IMR-90 (cell line): ENCODE results near the gene MGLL. TPM values are rescaled to one million over a fixed set of nuclear protein-coding genes. Genes with fewer than 3 reads are reported as not detected.

ENCODE experiments used
- ATAC-seq: fragments of 200-7000 bp; cut with Tn5 transposase; 2 replicates; pipeline ENCODE4 v1.9.1; 2020; ENCODE audit warnings: low read depth, mild to moderate bottlenecking, moderate library complexity
- BruUV-seq: library from RNA; stranded (reverse); fragments of 400-500 nt; replicated peaks from 2 replicates; lab custom pipeline; 2021; lab: Mats Ljungman, UMichigan
- CTCF ChIA-PET: fragments of 300-600 bp; formaldehyde crosslinking; extraction: SDS; loops from one replicate; lab custom pipeline; 2021; ENCODE audit warnings: antibody characterized with exemption; lab: Yijun Ruan, JAX
- POLR2A ChIA-PET: fragments of 300-600 bp; sonication (Branson Sonifier 250); formaldehyde crosslinking; loops from one replicate; lab custom pipeline; 2022; ENCODE audit warnings: antibody characterized with exemption; ENCODE audit not compliant: unreplicated experiment; lab: Charles Lee
- DNase-seq: peaks from one replicate; pipeline ENCODE4 v3.0.0; 2013
- H2AFZ ChIP-seq: replicated peaks from 2 replicates; pipeline ENCODE3; 2013; ENCODE audit warnings: low read length, mild to moderate bottlenecking; ENCODE audit not compliant: poor library complexity
- H2AK5ac ChIP-seq: 2 replicates; pipeline ENCODE4 v1.6.1; 2013; ENCODE audit warnings: low read depth, low read length, inconsistent platforms
- H2AK9ac ChIP-seq: replicated peaks from 2 replicates; pipeline ENCODE3; 2013; ENCODE audit warnings: mild to moderate bottlenecking, low read depth, low read length, moderate library complexity; ENCODE audit not compliant: poor library complexity
- H2BK120ac ChIP-seq: 2 replicates; pipeline ENCODE4 v1.6.1; 2013; ENCODE audit warnings: low read depth, low read length, inconsistent platforms
- H2BK15ac ChIP-seq: 3 replicates; pipeline ENCODE4 v1.6.1; 2013; ENCODE audit warnings: low read depth, low read length, inconsistent platforms
- H2BK20ac ChIP-seq: 2 replicates; pipeline ENCODE4 v1.6.1; 2013; ENCODE audit warnings: low read depth, mild to moderate bottlenecking, inconsistent platforms, low read length, moderate library complexity
- H2BK5ac ChIP-seq: 2 replicates; pipeline ENCODE4 v1.6.1; 2013; ENCODE audit warnings: mild to moderate bottlenecking, low read depth, low read length, inconsistent platforms; ENCODE audit not compliant: poor library complexity, severe bottlenecking
- H3K14ac ChIP-seq: replicated peaks from 2 replicates; pipeline ENCODE4 v1.6.1; 2013; ENCODE audit warnings: low read depth, low read length, inconsistent platforms
- H3K18ac ChIP-seq: 2 replicates; pipeline ENCODE4 v1.6.1; 2013; ENCODE audit warnings: low read depth, low read length, control low read depth
- H3K23ac ChIP-seq: 2 replicates; pipeline ENCODE4 v1.6.1; 2013; ENCODE audit warnings: low read depth, low read length, inconsistent platforms
- H3K27ac ChIP-seq: 2 replicates; pipeline ENCODE4 v1.5.1; 2013; ENCODE audit warnings: mild to moderate bottlenecking, control low read depth, low read length; ENCODE audit not compliant: insufficient read depth
- H3K27me3 ChIP-seq: 2 replicates; pipeline ENCODE4 v1.6.1; 2013; ENCODE audit warnings: low read length; ENCODE audit not compliant: control insufficient read depth, insufficient read depth
- H3K36me3 ChIP-seq: 2 replicates; pipeline ENCODE4 v1.6.1; 2013; ENCODE audit warnings: low read length, mixed read lengths; ENCODE audit not compliant: control insufficient read depth, insufficient read depth
- H3K4ac ChIP-seq: 2 replicates; pipeline ENCODE4 v1.6.1; 2013; ENCODE audit warnings: low read depth, low read length, inconsistent platforms
- H3K4me1 ChIP-seq: 2 replicates; pipeline ENCODE4 v1.6.1; 2013; ENCODE audit warnings: low read length, mixed read lengths; ENCODE audit not compliant: control insufficient read depth, insufficient read depth
- H3K4me2 ChIP-seq: 2 replicates; pipeline ENCODE4 v1.6.1; 2013; ENCODE audit warnings: low read depth, mild to moderate bottlenecking, control low read depth, low read length, moderate library complexity
- H3K4me3 ChIP-seq: 2 replicates; pipeline ENCODE4 v1.5.1; 2013; ENCODE audit warnings: low read depth, mild to moderate bottlenecking, control low read depth, low read length, moderate library complexity; ENCODE audit not compliant: insufficient read depth
- H3K56ac ChIP-seq: 2 replicates; pipeline ENCODE4 v1.6.1; 2013; ENCODE audit warnings: low read length, inconsistent platforms; ENCODE audit not compliant: insufficient read depth; ENCODE audit errors: extremely low read depth
- H3K79me1 ChIP-seq, 2 experiments: 2 replicates each; pipeline ENCODE4 v1.6.1; 2013; ENCODE audit warnings: low read length in 2 of 2, inconsistent platforms in 1 of 2, low read depth in 1 of 2
- H3K9ac ChIP-seq: 2 replicates; pipeline ENCODE4 v1.6.1; 2013; ENCODE audit warnings: low read depth, low read length, control low read depth
- H3K9me1 ChIP-seq: 2 replicates; pipeline ENCODE4 v1.6.1; 2013; ENCODE audit warnings: low read length, inconsistent platforms; ENCODE audit not compliant: insufficient read depth
- H3K9me3 ChIP-seq: 2 replicates; pipeline ENCODE4 v1.6.1; 2013; ENCODE audit warnings: low read length; ENCODE audit not compliant: control insufficient read depth, insufficient read depth
- H4K20me1 ChIP-seq: 2 replicates; pipeline ENCODE4 v1.6.1; 2013; ENCODE audit warnings: low read length, inconsistent platforms; ENCODE audit not compliant: insufficient read depth
- H4K5ac ChIP-seq: 2 replicates; pipeline ENCODE4 v1.6.1; 2013; ENCODE audit warnings: mild to moderate bottlenecking, low read depth, low read length, control low read depth
- H4K8ac ChIP-seq, 2 experiments: 2 replicates each; pipeline ENCODE4 v1.6.1; 2013; ENCODE audit warnings: low read depth in 2 of 2, low read length in 2 of 2, control low read depth in 1 of 2, inconsistent platforms in 1 of 2
- H4K91ac ChIP-seq: 2 replicates; pipeline ENCODE4 v1.6.1; 2013; ENCODE audit warnings: low read depth, low read length, inconsistent platforms; ENCODE audit not compliant: insufficient read depth
- BHLHE40 ChIP-seq: fragments of 150-350 bp; IDR thresholded peaks from 2 replicates; pipeline ENCODE4 v1.6.1; 2016; ENCODE audit warnings: mild to moderate bottlenecking, low read depth, low read length
- CEBPB ChIP-seq: IDR thresholded peaks from 2 replicates; pipeline ENCODE4 v1.6.1; 2012; ENCODE audit warnings: low read depth, low read length, improper control_type of control experiment
- CHD1 ChIP-seq: IDR thresholded peaks from 2 replicates; pipeline ENCODE4 v1.6.1; 2012; ENCODE audit warnings: low read depth, low read length, improper control_type of control experiment
- CTCF ChIP-seq: conservative IDR thresholded peaks from 2 replicates; pipeline ENCODE4 v1.5.1; 2012; ENCODE audit warnings: mild to moderate bottlenecking, low read depth, low read length, improper control_type of control experiment
- ELK1 ChIP-seq: fragments of 150-350 bp; IDR thresholded peaks from 2 replicates; pipeline ENCODE4 v1.6.1; 2016; ENCODE audit warnings: low read depth, mild to moderate bottlenecking, low read length, moderate library complexity, borderline replicate concordance
- FOS ChIP-seq: fragments of 150-350 bp; IDR thresholded peaks from 2 replicates; pipeline ENCODE4 v1.6.1; 2016; ENCODE audit warnings: low read depth, low read length
- MAFK ChIP-seq: IDR thresholded peaks from 2 replicates; pipeline ENCODE4 v1.6.1; 2012; ENCODE audit warnings: low read depth, low read length, improper control_type of control experiment
- MAZ ChIP-seq: IDR thresholded peaks from 2 replicates; pipeline ENCODE4 v1.6.1; 2012; ENCODE audit warnings: low read depth, mild to moderate bottlenecking, low read length, improper control_type of control experiment, moderate library complexity, borderline replicate concordance
- MXI1 ChIP-seq: IDR thresholded peaks from 2 replicates; pipeline ENCODE4 v1.6.1; 2012; ENCODE audit warnings: low read depth, mild to moderate bottlenecking, low read length, moderate library complexity, borderline replicate concordance
- NFE2L2 ChIP-seq: fragments of 150-350 bp; IDR thresholded peaks from 2 replicates; pipeline ENCODE4 v1.6.1; 2016; ENCODE audit warnings: low read depth, mild to moderate bottlenecking, low read length
- POLR2A ChIP-seq: IDR thresholded peaks from 2 replicates; pipeline ENCODE4 v1.6.1; 2012; ENCODE audit warnings: mild to moderate bottlenecking, low read depth, low read length
- RAD21 ChIP-seq: IDR thresholded peaks from 2 replicates; pipeline ENCODE4 v1.6.1; 2012; ENCODE audit warnings: low read length, improper control_type of control experiment
- RCOR1 ChIP-seq: IDR thresholded peaks from 2 replicates; pipeline ENCODE4 v1.6.1; 2012; ENCODE audit warnings: mild to moderate bottlenecking, low read length, improper control_type of control experiment; ENCODE audit not compliant: insufficient replicate concordance
- RFX5 ChIP-seq: IDR thresholded peaks from 2 replicates; pipeline ENCODE4 v1.8.0; 2012; ENCODE audit warnings: low read depth, mild to moderate bottlenecking, low read length, moderate library complexity
- SMC3 ChIP-seq: fragments of 150-350 bp; IDR thresholded peaks from 2 replicates; pipeline ENCODE4 v1.6.1; 2016; ENCODE audit warnings: low read depth, mild to moderate bottlenecking, antibody characterized with exemption, low read length, moderate library complexity
- USF2 ChIP-seq: fragments of 150-350 bp; IDR thresholded peaks from 2 replicates; pipeline ENCODE4 v1.6.1; 2017; ENCODE audit warnings: mild to moderate bottlenecking, antibody characterized with exemption, low read length, low read depth
- WGBS, 2 experiments: methylation state at CpG; one replicate each; pipeline versions ENCODE4 v1.1.5 to v1.1.7; 2013; ENCODE audit warnings: missing lambda C conversion rate in 2 of 2; ENCODE audit not compliant: insufficient read length in 1 of 2; ENCODE audit errors: extremely low coverage in 2 of 2; 5-methylcytosine and 5-hydroxymethylcytosine counted together
- dilution Hi-C: fragments of 300-500 bp; cut with HindIII; formaldehyde crosslinking; loops from one replicate; pipeline ENCODE4 v1.14.3; 2018; ENCODE audit warnings: low sequenced_read_pairs; ENCODE audit not compliant: unreplicated experiment
- in situ Hi-C: fragments of 300-500 bp; cut with MboI; formaldehyde crosslinking; loops from 3 replicates; pipeline ENCODE4 v1.14.3; 2019; ENCODE audit warnings: low sequenced_read_pairs, inconsistent platforms, mixed read lengths
- intact Hi-C: fragments of 100-400 bp; cut with micrococcal nuclease; formaldehyde crosslinking; loops from 2 replicates; pipeline ENCODE4 v1.10.0; 2022
- polyA plus RNA-seq, 3 experiments: library from polyadenylated mRNA; depleted of rRNA; stranded (reverse); fragments of >200 nt; gene quantifications; 2 replicates each; pipeline ENCODE4 v1.2.3, GENCODE V29; 2012; ENCODE audit warnings: low replicate concordance in 1 of 3
- total RNA-seq: library from RNA; depleted of rRNA; stranded (reverse); fragments of >200 nt; gene quantifications from 2 replicates; pipeline ENCODE4 v1.2.3, GENCODE V29; 2012

The MGLL gene
- total and polyA plus RNA-seq, 2 of the 4 experiments (the other 2 are of a cell fraction) = 23.7 to 60.6 TPM

- Histone ChIP-seq H2AK5ac (no peak overlapping the region), H4K20me1 (no peaks in the 10 kb centered on the region), H3K4me2 (no peak overlapping the region), H2BK15ac (no peak overlapping the region), H3K9me3 (no peaks in the 10 kb centered on the region), H2BK5ac (no peak overlapping the region), H3K27ac (no peak overlapping the region), H3K27me3 (no peaks in the 10 kb centered on the region), H3K4me1 (peaks cover 26% of the 10 kb centered on the region), H3K23ac (no peak overlapping the region), H3K36me3 (no peaks in the 10 kb centered on the region), H3K79me1 (peaks cover 0 to 21% of the 10 kb centered on the region in 2 experiments; a peak in 2 of 4 replicates), H3K18ac (no peak overlapping the region), H3K9me1 (peaks cover 28% of the 10 kb centered on the region), H3K56ac (no peak overlapping the region), H2BK120ac (no peak overlapping the region), H2AK9ac (no peak overlapping the region), H3K4me3 (no peak overlapping the region), H3K14ac (no peak overlapping the region), H2AFZ (no peak overlapping the region), H3K9ac (no peak overlapping the region), H3K4ac (no peak overlapping the region), H4K5ac (no peak overlapping the region), H4K91ac (no peak overlapping the region), H2BK20ac (no peak overlapping the region), H4K8ac (no peak overlapping the region)
- no TSS peak for BruUV-seq
- dilution Hi-C loops = no loop called here
- DNase-seq (no peak), ATAC-seq (no peak)
- in situ Hi-C loops = no loop called here
- no peak for TF ChIP-seq MAFK
- TF ChIP-seq CHD1 = no peak
- no peak for TF ChIP-seq MXI1
- no peak for TF ChIP-seq CTCF
- TF ChIP-seq ELK1 = no peak
- TF ChIP-seq POLR2A = no peak
- TF ChIP-seq MAZ = no peak
- no peak for TF ChIP-seq BHLHE40
- TF ChIP-seq FOS = no peak
- TF ChIP-seq USF2 = no peak
- TF ChIP-seq RCOR1 = no peak
- TF ChIP-seq SMC3 = no peak
- TF ChIP-seq RFX5 = no peak
- TF ChIP-seq RAD21 = no peak
- TF ChIP-seq NFE2L2 = no peak
- TF ChIP-seq CEBPB = no peak
- 98 to 100% methylated on average over 3 of the region's 4 CpGs for WGBS, 2 experiments
- CTCF ChIA-PET = no interaction called here
- intact Hi-C loops = no loop called here
- POLR2A ChIA-PET = no interaction called here
Measured at GRCh38 chr3:127685708-127686511, 136.4 kb downstream of the MGLL start.
